Stimulated activated CD8-positive, alpha-beta memory T cell treated with anti-CD3 and anti-CD28 coated beads, Interleukin-4, amount 100 ng/mL, for 48 hours (primary cell): ENCODE results near the gene NDUFB8.
A peak's percentile ranks its signal among the peaks of the same experiment; 100 is the strongest.
"Not testable (repeated sequence)": the region's sequence is repeated elsewhere in the genome, so short reads cannot be mapped to it uniquely, and the experiment has no call there.

ENCODE experiments used
- DNase-seq: peaks from one replicate; pipeline ENCODE4 v3.0.0-alpha.2; 2020

The NDUFB8 gene

DNA sequence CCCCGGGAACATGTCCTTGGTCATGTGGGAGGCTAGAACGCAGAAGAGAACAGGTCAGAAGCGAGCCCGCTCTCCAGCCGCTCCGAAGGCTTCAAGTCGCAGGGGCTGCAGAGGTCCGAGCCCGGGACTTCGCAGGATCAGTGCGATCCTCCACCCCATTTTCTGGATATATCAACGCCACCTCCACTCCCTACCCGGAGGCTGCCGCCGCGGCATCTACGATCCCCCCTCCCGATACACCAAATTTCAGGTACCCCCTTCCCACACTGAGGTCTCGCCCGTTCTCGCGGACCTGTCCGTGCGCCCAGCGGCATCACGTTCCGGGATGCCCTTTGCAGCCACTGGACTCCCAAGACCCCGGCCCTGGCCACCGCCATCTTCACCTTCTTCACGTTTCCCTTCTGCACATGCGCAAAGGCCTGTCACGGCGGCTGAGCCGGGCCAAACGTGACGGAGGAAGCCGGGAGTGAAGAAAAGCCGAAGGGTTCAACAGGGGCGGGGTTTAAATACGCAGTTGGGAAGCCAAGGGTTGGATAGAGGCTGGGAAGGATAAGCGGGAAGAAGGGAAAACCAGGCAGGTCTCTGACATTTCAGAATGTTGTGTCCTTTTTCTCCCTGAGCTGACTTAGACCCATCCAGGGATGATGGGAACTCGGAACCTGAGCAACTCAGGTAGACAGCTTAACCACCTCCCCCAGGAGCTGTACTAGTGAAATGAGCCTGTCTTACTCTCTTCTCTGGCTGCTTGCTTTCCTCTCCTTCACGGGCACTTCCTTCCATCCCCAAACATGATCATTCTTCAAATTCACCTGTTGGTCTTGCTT lies at the start of gene NDUFB8:
Gene NDUFB8, minus strand, starts transcription at position 397 of the 824 bp plus-strand sequence. Its CDS starts 20 bp downstream, at position 377.
- peak; percentile 92 for DNase-seq

DNA sequence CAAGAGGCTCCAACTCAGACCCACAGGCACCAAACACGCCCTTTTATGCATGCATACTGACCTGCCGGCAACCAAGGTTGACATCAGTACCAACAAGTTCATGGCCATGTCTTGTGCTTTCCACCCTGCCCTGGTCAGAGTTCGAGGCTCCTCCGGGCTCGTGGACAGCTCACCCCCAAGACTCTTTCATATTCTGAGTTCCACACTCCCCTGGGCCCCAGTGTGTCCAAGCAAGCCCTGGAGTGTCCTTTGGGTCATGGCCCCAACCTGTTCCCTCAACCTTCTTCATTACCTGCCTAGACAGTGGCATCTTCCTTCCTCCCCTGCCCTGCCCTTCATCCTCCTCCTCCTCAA lies 46.6 kb upstream of the NDUFB8 start:
- DNase-seq = no peak

DNA sequence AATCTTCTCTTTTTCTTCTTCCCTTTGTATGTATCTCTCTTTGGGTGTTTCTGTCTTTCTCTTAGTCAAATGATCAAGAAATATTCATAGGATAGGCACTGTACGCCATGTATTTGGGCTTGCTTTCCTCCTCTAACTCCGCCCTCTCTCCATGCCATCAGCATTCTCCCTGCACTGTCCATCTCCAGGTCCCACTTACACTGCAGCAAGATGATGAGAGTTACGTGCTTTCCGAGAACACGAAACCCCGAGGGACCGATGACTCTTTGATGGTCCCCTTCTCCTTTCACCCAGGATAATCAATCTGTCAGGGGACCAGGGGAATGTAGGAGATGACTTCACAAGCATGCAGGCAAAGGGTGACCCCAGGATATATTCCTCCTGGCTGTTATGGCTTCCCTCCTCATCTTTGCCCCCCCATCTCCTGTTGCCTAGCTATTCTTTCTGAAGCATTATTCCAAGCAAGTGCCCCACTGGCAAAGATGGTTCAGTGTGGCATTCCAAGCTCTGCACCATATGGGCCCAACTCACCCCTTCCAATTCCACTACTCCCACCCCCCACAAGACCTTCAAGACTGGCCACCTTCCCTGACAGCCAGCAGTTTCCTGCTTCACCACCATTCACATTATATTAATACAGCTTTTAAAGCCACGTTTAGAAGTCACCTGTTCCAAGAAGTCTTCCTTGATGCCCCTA lies 46.1 kb upstream of the NDUFB8 start:
- no peak for DNase-seq

DNA sequence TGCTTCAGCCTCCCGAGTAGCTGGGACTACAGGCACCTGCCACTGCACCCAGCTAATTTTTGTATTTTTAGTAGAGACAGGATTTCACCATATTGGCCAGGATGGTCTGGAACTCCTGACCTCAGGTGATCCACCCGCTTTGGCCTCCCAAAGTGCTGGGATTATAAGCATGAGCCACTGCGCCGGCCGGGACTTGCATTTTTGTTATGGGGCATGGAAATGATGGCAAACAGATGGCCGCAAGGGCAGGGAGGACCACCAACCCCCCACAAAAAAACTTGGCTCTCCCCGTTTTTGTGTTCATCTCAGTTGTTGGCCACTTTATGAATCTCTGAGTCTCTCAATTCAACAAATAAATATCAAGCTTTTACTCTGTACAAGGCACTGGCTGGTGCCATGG lies 45.5 kb upstream of the NDUFB8 start:
- not testable (repeated sequence) for DNase-seq

DNA sequence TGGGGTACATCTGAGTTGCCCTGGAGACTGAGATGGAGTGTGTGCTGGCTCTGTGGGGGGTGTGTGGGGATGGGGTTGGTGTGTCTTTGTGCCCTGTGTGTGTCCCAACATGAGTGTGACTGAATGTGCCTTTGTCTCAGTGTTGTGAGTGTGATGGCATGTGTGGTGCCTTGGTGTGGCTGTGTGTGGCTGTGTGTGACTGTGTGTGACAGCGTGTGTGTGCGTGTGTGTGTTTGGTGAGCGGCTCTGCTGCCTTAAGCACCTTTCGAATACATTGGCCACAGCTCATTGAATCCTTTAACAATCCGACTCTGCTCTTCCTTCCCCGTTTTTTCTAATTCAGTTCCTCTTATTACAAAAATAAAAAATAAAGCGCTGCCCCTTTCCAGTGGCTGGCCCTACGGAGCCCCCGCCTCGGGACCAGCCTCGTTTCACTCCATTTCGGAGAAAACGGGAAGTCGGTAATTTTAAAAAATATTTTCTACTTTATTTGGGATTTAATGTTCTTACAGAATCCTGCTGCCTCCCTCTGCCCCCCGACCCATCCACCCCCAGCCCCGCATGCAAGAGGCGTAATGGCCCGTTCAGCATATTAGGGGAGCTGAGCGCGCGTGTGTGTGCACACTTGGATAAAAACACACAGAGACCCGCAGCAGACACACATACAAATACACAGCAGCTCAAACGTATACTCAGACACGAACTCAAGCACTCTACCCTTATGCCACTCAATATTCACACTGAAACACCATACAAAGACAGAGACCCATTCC lies 41.6 kb upstream of the NDUFB8 start:
- no peak for DNase-seq

DNA sequence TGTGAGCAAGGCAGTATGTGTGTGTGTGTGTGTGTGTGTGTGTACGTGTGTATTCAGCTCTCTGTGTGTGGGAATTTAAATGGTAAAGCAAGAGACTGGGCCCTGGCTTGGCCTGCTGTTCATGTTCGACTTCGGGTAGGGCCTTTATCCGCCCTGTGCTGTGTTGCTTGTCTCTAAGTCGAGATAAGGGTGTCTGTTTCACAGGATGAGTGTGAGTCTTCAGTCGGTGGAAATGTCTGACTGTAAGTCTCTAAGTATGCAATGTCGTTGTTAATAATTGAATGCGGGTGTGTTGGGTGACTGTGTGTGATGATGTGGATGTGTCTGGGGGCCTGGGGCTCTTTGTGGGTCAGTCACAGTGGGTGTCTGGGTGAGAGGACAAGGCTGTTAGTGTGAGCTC lies 40.8 kb upstream of the NDUFB8 start:
- DNase-seq = no peak

DNA sequence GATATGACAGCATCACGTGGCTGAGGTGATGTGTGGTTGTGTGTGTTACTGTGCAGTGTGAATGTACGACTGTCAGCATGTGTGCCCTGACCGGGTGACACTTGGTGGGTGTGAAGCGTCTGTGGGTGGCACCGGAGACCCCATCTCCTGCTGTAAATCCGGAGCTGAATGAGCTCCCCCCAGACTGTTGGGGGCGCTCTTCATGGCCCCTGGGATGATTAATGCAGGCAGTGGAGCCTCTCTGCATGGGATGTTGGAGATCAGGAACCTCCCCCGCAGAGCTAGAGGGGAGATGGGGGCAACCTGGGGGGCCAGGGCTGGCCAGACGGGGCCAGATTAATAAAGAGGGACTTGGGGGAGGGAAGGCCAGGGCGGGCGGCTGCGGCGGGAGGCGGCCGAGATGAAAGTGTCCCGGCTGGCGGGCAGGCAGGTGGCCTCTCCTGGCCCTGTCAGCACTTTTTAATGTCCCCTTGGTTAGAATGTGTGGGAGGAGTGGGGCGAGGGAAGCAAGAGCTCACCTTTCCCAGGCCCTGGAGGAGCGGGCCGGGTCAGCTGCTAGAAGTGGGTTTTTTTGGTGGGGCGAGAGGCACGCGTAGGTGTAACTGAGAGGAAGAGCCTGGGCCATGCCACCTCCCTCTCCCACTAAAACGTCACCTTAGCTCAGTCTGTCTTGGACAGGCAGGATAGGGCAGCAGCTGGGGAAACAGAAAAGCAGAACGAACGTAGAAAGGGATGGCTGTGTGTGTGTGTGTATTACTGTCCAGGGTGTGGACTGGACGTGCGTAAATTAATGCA lies 40.2 kb upstream of the NDUFB8 start:
- DNase-seq = peak; percentile 38

DNA sequence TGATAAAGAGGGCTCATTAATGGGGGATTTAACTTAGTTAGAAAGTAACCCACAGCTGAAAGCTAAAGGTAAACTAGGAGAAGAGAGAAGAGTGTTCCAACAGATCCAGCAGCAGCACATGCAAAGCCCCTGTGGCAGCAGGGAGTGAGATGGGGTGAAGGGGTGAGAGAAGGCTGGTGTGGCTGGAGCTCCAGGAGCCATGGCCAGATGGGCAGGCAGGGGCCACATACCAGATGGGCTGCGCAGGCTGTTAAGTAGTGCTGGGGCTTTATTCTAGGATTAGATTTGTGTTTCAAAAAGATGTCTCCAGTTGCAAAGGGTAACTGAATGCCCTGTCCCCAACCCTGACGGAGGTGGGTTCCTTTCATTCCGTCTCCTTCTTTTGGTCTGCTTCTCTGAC lies 39.2 kb upstream of the NDUFB8 start:
- no peak for DNase-seq

DNA sequence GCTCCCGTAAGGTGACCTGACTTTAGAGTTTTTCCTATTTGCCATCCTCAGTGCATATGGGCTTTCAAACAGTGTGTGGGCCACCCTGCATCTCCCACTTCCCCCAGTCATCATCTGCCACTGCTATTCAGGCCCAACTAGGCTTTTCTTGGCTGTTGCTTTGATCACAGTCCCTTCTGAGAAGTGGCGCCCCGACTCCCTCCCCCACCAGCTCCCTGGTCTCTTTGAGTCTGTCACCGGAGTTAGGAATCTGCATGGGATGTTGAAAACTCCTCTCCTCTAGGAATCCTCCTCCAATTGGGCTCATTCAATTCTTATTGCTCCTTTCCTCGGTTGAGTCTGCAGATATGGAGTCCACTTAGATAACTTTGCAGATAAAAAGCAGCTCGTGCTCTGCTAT lies 38.2 kb upstream of the NDUFB8 start:
- DNase-seq = no peak

DNA sequence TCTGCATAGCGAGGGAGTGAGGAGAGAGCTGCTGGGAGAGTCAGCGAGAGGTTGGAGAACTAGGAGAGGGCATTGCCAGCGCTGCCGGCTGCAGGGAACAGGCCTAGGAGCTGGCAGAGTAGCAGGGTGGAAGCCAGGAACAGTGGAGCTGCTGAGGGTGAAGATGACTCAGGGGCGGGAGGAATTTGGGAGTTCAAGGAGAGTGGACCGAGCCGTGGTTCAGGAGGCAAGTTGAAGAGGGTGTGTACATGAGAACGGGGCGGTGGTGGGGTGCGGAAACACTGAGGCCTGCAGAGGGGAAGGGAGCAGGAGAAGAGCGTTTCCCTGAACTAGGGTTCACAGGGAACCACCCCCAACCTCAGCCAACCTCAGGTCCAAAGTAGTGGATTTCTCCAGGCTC lies 37.6 kb upstream of the NDUFB8 start:
- no peak for DNase-seq

DNA sequence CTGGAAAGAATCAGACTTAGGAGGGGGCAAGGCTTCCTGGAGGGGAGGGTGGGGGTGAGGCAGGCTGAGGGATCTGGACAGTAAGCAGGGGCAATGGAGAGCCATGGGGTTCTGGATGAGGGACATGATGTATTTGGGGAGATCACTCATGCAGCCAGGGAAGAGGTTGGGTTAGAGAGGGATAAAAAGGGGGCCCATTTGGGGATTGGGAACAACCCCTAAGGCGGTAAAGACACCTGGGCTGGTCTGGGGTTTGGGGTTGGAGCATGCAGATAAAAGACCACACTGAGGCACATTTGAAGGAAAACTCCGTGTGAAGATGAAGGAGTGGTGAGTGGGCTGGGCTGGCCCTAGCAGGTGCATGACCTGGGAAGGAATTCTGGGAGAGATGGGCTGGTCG lies 36.9 kb upstream of the NDUFB8 start:
- DNase-seq = no peak

DNA sequence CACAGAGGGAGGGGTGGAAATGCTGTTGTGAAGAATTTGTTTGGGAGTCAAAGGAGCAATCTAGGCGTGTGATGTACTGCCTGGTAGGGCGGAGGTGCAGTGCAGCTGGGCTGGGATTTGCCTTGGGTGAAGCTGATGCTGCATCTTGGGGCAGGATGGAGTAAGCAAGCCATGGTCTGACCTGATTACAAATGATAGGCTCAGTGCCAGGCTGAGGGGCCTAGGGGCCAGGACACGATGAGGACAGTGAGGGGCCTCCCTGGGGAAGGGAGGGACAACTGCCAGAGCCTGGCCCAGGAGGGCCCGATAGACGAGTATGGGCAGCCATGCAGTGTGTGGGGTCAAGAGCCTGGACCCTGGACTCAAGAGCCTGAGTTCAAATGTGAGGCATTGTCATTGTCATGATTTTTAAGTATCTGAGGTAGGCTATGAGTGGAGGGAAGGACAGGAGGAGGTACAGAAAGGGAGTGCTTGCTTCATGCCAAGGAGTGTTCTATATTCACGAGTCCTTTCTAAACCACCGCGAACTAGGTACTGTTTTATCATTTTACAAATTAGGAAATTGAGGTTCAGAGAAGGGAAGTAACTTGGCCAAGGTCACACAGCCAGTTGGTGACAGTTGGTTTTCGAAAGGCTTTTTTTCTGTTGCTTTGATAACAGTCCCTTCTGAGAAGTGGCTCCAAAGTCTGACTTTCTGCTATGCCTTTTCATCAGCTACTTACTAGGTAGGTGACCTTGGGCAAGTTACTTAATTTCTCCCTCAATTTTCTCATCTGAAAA lies 35.7 kb upstream of the NDUFB8 start:
- no peak for DNase-seq

DNA sequence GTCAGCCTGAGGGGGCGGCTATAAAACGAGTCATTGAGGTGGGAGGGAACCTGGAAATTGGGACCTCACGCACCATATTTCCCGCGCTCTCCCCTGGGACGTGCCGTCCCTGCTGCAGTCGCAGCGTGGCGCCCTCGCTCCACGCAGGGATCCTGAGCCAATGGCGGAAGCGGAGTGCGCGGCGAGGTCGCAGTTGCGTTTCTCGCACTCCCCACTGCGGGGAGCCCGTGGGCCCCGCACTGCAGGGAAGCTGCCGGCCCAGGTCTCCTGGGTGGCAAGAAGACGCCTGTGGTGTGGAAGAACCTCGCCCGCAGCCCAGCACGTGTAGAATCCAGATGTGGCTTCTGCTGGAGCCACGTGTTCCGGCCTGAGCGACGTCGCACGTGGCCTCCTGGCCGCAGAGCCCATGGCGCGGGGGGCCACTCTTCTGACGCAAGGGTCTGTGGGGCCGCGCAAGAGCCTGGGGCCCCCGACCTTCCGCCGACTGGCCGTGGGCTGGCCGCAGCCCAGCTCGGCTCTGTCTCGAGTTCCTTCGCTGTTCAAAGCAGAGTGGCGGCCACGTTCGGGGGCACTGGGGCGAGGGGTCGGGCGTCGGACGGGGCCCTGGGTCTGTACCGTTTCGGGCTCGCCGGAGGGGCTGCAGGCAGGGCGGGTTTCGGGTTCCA lies 32.5 kb upstream of the NDUFB8 start:
- peak; percentile 81 for DNase-seq

DNA sequence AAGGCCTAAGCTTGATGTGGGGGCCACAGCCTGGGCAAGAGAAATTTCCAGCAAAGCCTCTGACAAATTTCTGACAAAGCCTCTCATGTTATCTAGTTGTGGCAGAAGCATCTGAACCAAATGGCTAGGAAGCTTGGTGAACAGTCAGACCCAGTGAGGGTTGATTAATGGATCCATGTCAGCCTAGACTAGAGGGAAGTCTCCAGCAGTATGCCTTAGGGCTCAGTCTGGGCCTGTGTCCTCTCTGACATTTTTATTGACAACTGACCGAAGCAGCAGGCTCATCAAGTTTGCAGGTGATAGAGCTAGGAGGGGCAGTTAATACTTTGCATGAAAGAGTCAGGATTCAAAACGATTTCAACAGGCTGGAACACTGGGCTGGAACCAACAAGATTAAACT lies 31.3 kb upstream of the NDUFB8 start:
- no peak for DNase-seq

DNA sequence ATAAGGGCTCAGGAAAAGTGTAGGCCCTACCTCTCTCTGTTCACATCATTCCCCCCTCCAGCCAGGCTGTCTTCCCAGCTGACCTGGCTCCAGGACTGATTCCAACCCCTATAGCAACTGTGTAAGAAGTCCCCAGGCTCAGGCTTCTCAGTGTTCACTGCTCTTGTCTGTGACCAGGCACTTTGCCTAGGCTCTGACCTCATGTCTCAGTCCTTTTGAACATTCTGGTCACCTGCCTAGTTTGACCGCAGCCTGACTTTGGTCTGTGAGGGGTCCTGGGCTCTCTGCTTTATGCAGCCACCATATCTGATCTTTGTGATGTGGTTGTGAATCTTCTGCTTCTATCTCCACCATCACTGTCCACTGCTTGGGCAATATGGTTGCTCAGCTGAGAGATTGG lies 30.6 kb upstream of the NDUFB8 start:
- no peak for DNase-seq

DNA sequence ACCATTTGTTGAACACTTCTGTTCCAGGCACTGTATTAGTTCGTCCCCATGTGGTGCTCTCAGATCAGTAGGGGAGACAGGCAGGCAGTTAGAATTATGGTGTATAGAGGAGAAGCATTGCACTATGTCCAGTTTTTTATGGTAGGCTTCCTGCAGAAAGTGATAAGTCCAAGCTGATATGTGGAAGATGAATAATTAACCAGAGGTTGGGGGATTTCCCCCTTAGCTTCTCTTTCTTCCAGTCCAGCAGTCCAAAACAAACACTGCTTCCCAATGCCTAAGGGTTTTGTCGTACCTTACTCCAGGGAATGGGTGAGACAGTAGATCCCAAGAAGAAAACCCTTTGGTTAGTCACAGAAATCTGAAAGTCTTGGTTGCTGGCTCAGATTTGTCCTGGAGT lies 25.2 kb upstream of the NDUFB8 start:
- DNase-seq = no peak

DNA sequence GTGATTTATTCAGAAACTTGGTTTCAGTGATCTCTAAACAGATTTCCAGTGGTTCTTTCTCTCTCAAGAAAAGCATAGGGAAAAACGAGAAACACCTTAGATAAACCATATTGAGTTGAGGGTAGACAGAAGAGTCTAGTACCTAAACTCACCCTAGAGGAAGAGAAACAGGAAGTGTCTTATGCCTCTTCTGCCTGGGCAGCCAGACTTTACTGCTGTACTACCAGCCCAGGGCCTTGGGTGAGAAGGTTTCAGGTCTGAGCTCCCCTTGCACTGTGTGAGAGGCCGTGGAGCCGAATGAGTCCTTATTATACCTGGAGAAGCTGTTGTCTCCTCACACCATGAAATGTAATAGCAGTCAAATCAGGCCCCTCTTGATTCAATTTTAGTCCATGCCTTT lies 24.3 kb upstream of the NDUFB8 start:
- DNase-seq = no peak

DNA sequence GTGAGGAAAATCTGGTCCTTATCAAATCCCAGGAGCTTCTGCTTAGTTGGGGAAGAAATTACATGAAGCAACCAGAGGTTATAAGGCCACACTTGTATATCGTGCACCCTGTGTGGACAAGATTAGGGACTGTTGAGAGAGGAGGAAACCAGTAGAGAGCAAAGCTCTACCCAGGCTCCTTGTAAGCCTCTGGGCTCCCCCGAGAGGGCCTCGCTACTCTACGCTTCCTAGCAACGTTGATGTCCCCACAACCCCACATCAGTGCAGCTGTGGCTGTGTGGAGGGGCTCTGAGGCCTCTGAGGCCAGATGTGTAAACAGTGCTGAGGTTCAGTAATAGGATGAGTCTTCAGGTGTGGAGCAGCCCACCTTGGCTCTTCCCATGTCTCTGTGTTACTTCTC lies 22.1 kb upstream of the NDUFB8 start:
- no peak for DNase-seq

DNA sequence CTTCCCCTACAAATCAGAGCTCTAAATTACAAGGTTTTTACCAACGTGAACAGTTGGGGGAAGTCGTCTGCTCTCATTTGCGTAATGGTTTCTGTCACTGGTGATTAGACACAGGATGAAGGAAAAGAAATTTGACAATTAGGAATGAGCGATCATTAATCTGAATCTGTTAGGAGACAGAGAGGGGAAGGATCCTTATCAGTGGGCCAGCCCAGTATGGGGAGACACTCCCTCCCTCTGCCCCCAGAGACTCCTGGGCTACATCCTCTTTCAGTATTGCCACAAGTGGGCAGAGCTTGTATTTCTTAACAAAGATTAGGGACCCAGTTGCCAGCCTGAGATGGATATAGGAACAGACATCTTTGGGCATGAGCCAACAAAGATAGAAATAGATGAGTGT lies 21.5 kb upstream of the NDUFB8 start:
- no peak for DNase-seq

DNA sequence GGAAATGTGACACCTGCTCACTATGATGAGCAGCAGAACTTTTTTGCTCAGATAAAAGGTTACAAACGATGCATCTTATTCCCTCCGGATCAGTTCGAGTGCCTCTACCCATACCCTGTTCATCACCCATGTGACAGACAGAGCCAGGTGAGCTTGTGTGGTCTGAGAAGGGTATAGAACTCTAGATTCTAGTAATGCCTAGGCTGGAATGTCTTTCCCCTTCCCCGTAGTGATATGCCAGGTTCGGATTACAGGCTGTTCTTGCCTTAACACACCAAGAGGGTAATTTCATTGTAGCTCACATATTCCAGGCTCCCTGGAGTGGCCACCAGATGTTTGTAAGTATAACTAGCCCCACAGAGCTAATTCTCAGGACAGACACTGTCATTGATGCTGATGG lies 15.3 kb upstream of the NDUFB8 start:
- DNase-seq = no peak

DNA sequence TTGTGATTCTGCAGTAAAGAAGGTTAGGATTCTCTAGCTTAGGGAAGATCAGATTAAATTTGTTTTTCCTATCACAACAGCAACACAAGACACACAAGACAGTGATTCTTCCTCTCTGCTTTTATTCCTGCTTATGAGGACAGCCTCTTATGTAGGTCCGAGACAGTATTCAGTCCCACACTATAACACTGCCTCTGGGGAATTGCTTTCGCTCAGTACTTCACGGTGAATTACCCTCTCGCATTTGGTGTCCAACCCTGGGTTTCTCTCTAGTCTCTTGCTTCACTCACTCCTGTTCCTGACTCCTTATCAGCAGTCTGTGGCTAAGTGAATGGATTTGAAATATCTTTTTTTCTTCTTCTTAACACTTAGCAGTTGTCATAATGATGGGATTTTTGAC lies 7.8 kb upstream of the NDUFB8 start:
- no peak for DNase-seq
